B cell (primary cell): ENCODE data around the gene DNHD1. TPM values are rescaled to one million over a fixed set of nuclear protein-coding genes. Genes with fewer than 3 reads are reported as not detected.

ENCODE experiments used
- ATAC-seq: fragments of 200-7000 bp; cut with Tn5 transposase; one replicate; pipeline ENCODE4 v1.10.0; 2021; ENCODE audit warnings: low read depth, mild to moderate bottlenecking, moderate number of reproducible peaks, moderate library complexity
- CTCF ChIA-PET: fragments of 350-600 bp; sonication (Branson Sonifier 250); formaldehyde crosslinking; loops from one replicate; lab custom pipeline; 2021; ENCODE audit warnings: antibody characterized with exemption, inconsistent platforms; lab: Charles Lee
- POLR2A ChIA-PET: fragments of 350-600 bp; sonication (Branson Sonifier 250); formaldehyde crosslinking; loops from one replicate; lab custom pipeline; 2021; ENCODE audit warnings: antibody characterized with exemption; lab: Charles Lee
- DNase-seq: peaks from one replicate; pipeline ENCODE4 v3.0.0; 2013
- H2AFZ ChIP-seq: 2 replicates; pipeline ENCODE4 v1.6.1; 2012; ENCODE audit warnings: mild to moderate bottlenecking, low read depth, low read length; ENCODE audit not compliant: insufficient read depth, poor library complexity, severe bottlenecking
- H3K27ac ChIP-seq, 2 donors: 1 replicate in 1 of 2; 2 replicates in 1 of 2; pipeline ENCODE4 v1.5.1; 2012 to 2013; ENCODE audit warnings: low read length in 2 of 2, mild to moderate bottlenecking in 2 of 2, moderate library complexity in 1 of 2
- H3K27me3 ChIP-seq, 4 experiments: fragments of 200-600 bp in 1 of 4; sonication (generic) in 1 of 4; replicated peaks in 1 of 4; 1 replicate in 2 of 4; 2 replicates in 2 of 4; pipeline versions ENCODE4 v1.6.1 to v1.7.0; 2013 to 2016; ENCODE audit warnings: low read length in 3 of 4, mild to moderate bottlenecking in 2 of 4, mixed read lengths in 1 of 4, moderate library complexity in 1 of 4; ENCODE audit not compliant: insufficient read depth in 4 of 4, control insufficient read depth in 3 of 4; ENCODE audit errors: control extremely low read depth in 1 of 4
- H3K36me3 ChIP-seq, 2 experiments: replicated peaks in 1 of 2; 1 replicate in 1 of 2; 2 replicates in 1 of 2; pipeline versions ENCODE4 v1.6.1 to v1.7.1; 2013; ENCODE audit warnings: low read length in 1 of 2; ENCODE audit not compliant: insufficient read depth in 2 of 2, control insufficient read depth in 1 of 2; ENCODE audit errors: control extremely low read depth in 1 of 2, extremely low read depth in 1 of 2
- H3K4me1 ChIP-seq, 2 donors: fragments of 200-600 bp in 1 of 2; sonication (generic) in 1 of 2; 1 replicate in 1 of 2; 2 replicates in 1 of 2; pipeline versions ENCODE4 v1.5.1 to v1.6.1; 2013 to 2017; ENCODE audit warnings: low read length in 2 of 2; ENCODE audit not compliant: control insufficient read depth in 2 of 2, insufficient read depth in 2 of 2
- H3K4me2 ChIP-seq: replicated peaks from 2 replicates; pipeline ENCODE3; 2012; ENCODE audit warnings: mild to moderate bottlenecking, low read depth, low read length; ENCODE audit not compliant: poor library complexity, severe bottlenecking
- H3K4me3 ChIP-seq, 5 experiments: fragments of 200-600 bp in 1 of 5; sonication (generic) in 1 of 5; 1 replicate in 3 of 5; 2 replicates in 2 of 5; pipeline versions ENCODE4 v1.5.1 to v1.7.0; 2011 to 2016; ENCODE audit warnings: low read length in 4 of 5, mild to moderate bottlenecking in 4 of 5, low read depth in 2 of 5, control low read depth in 1 of 5, moderate library complexity in 1 of 5; ENCODE audit not compliant: insufficient read depth in 1 of 5; ENCODE audit errors: control extremely low read depth in 1 of 5, extremely low read depth in 1 of 5
- H3K79me2 ChIP-seq: fragments of 200-600 bp; sonication (generic); one replicate; pipeline ENCODE4 v1.6.0; 2016; ENCODE audit warnings: low read length; ENCODE audit not compliant: control insufficient read depth, insufficient read depth
- H3K9ac ChIP-seq: fragments of 200-600 bp; sonication (generic); 2 replicates; pipeline ENCODE4 v1.6.1; 2017; ENCODE audit warnings: mild to moderate bottlenecking, low read length, moderate library complexity
- H3K9me3 ChIP-seq, 3 donors: one replicate each; pipeline versions ENCODE4 v1.6.1 to v1.7.1; 2013; ENCODE audit warnings: low read length in 2 of 3; ENCODE audit not compliant: control insufficient read depth in 2 of 3, insufficient read depth in 1 of 3; ENCODE audit errors: control extremely low read depth in 1 of 3
- H4K20me1 ChIP-seq: 2 replicates; pipeline ENCODE4 v1.6.0; 2012; ENCODE audit warnings: mild to moderate bottlenecking, low read length; ENCODE audit not compliant: insufficient read depth, control insufficient read depth, poor library complexity, severe bottlenecking
- H3K27ac Mint-ChIP-seq: one replicate; pipeline ENCODE4 v1.8.0; 2021; ENCODE audit warnings: mixed read lengths
- H3K27me3 Mint-ChIP-seq: one replicate; pipeline ENCODE4 v1.8.0; 2021; ENCODE audit warnings: mixed read lengths
- H3K4me1 Mint-ChIP-seq: one replicate; pipeline ENCODE4 v1.8.0; 2021; ENCODE audit warnings: mixed read lengths
- H3K4me3 Mint-ChIP-seq: one replicate; pipeline ENCODE4 v1.8.0; 2021; ENCODE audit warnings: mixed read lengths
- H3K9me3 Mint-ChIP-seq: one replicate; pipeline ENCODE4 v1.8.0; 2022; ENCODE audit warnings: mixed read lengths; ENCODE audit not compliant: insufficient read depth
- CTCF ChIP-seq: fragments of 200-600 bp; IDR thresholded peaks from one replicate; pipeline ENCODE4 v1.8.0; 2022; ENCODE audit warnings: antibody characterized with exemption, mild to moderate bottlenecking
- EZH2 ChIP-seq: IDR thresholded peaks from 2 replicates; pipeline ENCODE4 v1.6.1; 2012; ENCODE audit warnings: borderline replicate concordance, low read depth, mild to moderate bottlenecking, moderate library complexity, low read length; ENCODE audit not compliant: insufficient read depth, poor library complexity, severe bottlenecking
- WGBS: methylation state at CpG from one replicate; pipeline ENCODE4 v1.1.5; 2013; ENCODE audit warnings: missing lambda C conversion rate; ENCODE audit not compliant: insufficient coverage; 5-methylcytosine and 5-hydroxymethylcytosine counted together
- intact Hi-C: fragments of 100-400 bp; cut with micrococcal nuclease; formaldehyde crosslinking; loops from one replicate; pipeline ENCODE4 v1.10.0; 2022
- polyA plus RNA-seq: library from polyadenylated mRNA; depleted of rRNA; stranded (reverse); fragments of >200 nt; gene quantifications from 2 replicates; pipeline ENCODE4 v1.2.3, GENCODE V29; 2012
- total RNA-seq, 2 donors: library from RNA; stranded (reverse); fragments of 120-200 nt in 1 of 2; gene quantifications; 1 replicate in 1 of 2; 2 replicates in 1 of 2; pipeline versions ENCODE4 v1.2.3 to v1.2.4, GENCODE V29; 2013 to 2022

DNHD1 gene
- total and polyA plus RNA-seq, 2 donors (not counting 1 experiment from before 2014, with no cell fraction given), result 53.9 to 58.2 TPM

GRCh38 chr11:6523253-6523652 is 26.2 kb downstream of the DNHD1 start:
- intact Hi-C loops, result no loop called here

More at GRCh38 chr11:6523253-6523652, 26.2 kb downstream of the DNHD1 start:
- no peaks in the 10 kb centered on the region for H3K9me3 ChIP-seq
- no peak overlapping the region for H3K4me3 ChIP-seq
- Mint-ChIP-seq H3K27me3 (no peaks in the 10 kb centered on the region), H3K4me3 (no peak overlapping the region), H3K9me3 (no peaks in the 10 kb centered on the region), H3K27ac (no peak overlapping the region), H3K4me1 (peaks cover 7% of the 10 kb centered on the region)
- ChIA-PET POLR2A (no interaction called here), CTCF (interaction anchor here (0.9 kb wide), 1 partner anchor 8 kb away, joined by 3 read pairs; no protein-coding TSS in a partner anchor)
- H3K27ac ChIP-seq, result no peak overlapping the region
- no peak for TF ChIP-seq CTCF
- no peak for TF ChIP-seq EZH2
- peaks cover 0 to 19% of the 10 kb centered on the region in 2 experiments for H3K36me3 ChIP-seq
- H3K4me2 ChIP-seq, result no peak overlapping the region
- no peak overlapping the region for H3K9ac ChIP-seq
- peaks cover 4 to 9% of the 10 kb centered on the region in 2 donors for H3K4me1 ChIP-seq
- no peak for ATAC-seq
- H3K27me3 ChIP-seq, result no peaks in the 10 kb centered on the region
- H2AFZ ChIP-seq, result no peak overlapping the region
- H4K20me1 ChIP-seq, result no peaks in the 10 kb centered on the region
- no CpG with 5 or more reads among the region's 1 CpG for WGBS
- DNase-seq, result no peak
- H3K79me2 ChIP-seq, result no peaks in the 10 kb centered on the region
